Mesodermal cell (in vitro differentiated cells): ENCODE data around the gene ITGB3.

Experiments
- H3K27ac ChIP-seq: 2 replicates; pipeline ENCODE4 v1.7.0; 2013; ENCODE audit warnings: mild to moderate bottlenecking, low read depth, low read length, moderate library complexity; ENCODE audit not compliant: severe bottlenecking
- H3K36me3 ChIP-seq: 2 replicates; pipeline ENCODE4 v1.7.1; 2013; ENCODE audit warnings: mild to moderate bottlenecking, low read length, moderate library complexity; ENCODE audit not compliant: control insufficient read depth, insufficient read depth
- H3K4me1 ChIP-seq: one replicate; pipeline ENCODE4 v1.7.1; 2013; ENCODE audit warnings: mild to moderate bottlenecking, low read length; ENCODE audit not compliant: insufficient read depth, control insufficient read depth, poor library complexity, severe bottlenecking
- H3K4me3 ChIP-seq: 2 replicates; pipeline ENCODE4 v1.7.0; 2013; ENCODE audit warnings: low read length, control low read depth, mild to moderate bottlenecking; ENCODE audit not compliant: insufficient read depth, poor library complexity, severe bottlenecking; ENCODE audit errors: extremely low read depth
- H3K9me3 ChIP-seq: 2 replicates; pipeline ENCODE4 v1.7.1; 2013; ENCODE audit warnings: mild to moderate bottlenecking, low read length, moderate library complexity; ENCODE audit not compliant: control insufficient read depth
- WGBS, 2 experiments: methylation state at CpG; one replicate each; pipeline ENCODE4 v1.1.5; 2013; ENCODE audit warnings: missing lambda C conversion rate in 2 of 2; ENCODE audit not compliant: insufficient coverage in 2 of 2; 5-methylcytosine and 5-hydroxymethylcytosine counted together

ITGB3 gene

DNA sequence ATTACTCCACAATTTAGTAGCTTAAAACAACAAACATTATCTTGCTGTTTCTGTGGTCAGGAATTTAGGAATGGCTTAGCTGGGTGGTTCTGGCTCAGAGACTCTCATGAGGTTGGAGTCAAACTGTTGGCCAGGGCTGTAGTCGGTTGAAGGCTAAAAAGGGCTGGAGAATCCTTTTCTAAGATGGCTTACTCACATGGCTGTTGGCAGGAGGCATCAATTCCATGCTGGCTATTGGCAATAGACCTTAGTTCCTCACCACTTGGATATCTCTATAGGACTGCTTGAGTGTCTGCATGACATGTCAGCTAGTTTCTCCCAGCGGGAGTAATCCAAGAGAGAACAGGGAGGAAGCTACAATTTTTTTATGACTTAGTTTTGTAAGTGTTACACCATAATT lies 63.5 kb downstream of the ITGB3 start:
- peaks cover 12% of the 10 kb centered on the region for H3K9me3 ChIP-seq
- WGBS, 2 experiments, result 80 to 90% methylated on average over 1 of the region's 2 CpGs
- H3K4me1 ChIP-seq, result no peaks in the 10 kb centered on the region
- no peak overlapping the region for H3K27ac ChIP-seq
- no peaks in the 10 kb centered on the region for H3K36me3 ChIP-seq
- no peak overlapping the region for H3K4me3 ChIP-seq

DNA sequence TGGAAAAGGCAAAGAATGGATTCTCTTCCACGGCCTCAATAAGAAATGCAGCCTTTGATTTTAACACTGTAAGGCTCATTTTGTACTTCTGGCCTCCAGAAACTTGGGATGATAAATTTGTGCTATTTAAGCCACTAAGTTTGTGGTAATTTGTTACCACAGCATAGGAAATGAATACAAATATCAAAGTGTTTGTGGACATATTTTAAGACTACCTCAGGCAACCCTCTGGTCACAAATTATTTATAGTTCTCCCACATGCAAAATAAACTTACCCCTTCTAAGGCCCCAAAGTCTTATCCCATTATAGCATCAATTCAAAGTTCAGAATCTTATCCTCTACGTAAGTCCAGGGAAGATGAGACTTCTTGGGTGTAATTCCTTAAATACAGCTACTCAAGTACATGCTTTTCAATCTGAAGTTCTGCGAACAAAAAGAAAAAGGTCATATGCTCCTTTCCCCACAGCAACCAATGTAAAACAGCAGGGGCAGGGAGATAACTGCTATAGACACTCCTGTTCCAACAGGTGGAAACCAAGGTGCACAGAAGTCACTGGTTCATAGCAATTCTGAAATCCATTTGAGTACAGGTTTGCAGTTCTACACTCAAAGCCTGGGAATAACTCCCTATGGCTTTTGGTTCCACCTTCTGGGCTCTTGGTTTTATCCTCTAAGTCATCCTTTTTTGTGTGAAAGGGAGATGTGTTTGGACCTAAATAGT lies 64.7 kb downstream of the ITGB3 start:
- no peaks in the 10 kb centered on the region for H3K36me3 ChIP-seq
- peaks cover 12% of the 10 kb centered on the region for H3K9me3 ChIP-seq
- H3K4me1 ChIP-seq, result no peaks in the 10 kb centered on the region
- WGBS, 2 experiments, result 92 to 100% methylated on average over 2 to 3 of the region's 3 CpGs
- no peak overlapping the region for H3K4me3 ChIP-seq
- H3K27ac ChIP-seq, result no peak overlapping the region

DNA sequence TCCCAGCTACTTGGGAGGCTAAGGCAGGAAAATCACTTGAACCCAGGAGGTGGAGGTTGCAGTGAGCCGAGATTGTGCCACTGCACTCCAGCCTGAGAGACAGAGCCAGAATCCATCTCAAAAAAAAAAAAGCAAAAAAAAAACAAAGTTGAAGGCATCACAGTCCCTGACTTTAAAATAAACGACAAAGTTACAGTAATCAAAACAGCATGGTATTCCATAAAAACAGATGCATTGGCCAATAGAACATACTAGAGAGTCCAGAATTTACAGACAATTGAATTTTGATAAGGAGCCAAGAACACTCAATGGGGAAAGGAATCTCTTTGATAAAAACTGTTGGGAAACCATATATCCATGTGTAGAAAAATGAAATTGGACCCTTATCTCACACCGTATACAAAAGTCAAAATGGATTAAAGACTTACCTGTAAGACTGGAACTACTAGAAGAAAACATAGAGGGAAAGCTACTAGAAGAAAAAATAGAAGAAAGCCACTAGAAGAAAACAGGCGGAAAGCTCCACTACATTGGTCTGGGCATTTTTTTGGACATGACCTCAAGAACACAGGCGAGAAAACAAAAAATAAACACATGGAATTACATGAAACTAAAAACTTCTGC lies 67.4 kb downstream of the ITGB3 start:
- Histone ChIP-seq H3K27ac (no peak overlapping the region), H3K4me1 (no peaks in the 10 kb centered on the region), H3K36me3 (no peaks in the 10 kb centered on the region), H3K9me3 (peaks cover 12% of the 10 kb centered on the region), H3K4me3 (no peak overlapping the region)
- 74 to 100% methylated on average over 1 to 3 of the region's 5 CpGs for WGBS, 2 experiments

DNA sequence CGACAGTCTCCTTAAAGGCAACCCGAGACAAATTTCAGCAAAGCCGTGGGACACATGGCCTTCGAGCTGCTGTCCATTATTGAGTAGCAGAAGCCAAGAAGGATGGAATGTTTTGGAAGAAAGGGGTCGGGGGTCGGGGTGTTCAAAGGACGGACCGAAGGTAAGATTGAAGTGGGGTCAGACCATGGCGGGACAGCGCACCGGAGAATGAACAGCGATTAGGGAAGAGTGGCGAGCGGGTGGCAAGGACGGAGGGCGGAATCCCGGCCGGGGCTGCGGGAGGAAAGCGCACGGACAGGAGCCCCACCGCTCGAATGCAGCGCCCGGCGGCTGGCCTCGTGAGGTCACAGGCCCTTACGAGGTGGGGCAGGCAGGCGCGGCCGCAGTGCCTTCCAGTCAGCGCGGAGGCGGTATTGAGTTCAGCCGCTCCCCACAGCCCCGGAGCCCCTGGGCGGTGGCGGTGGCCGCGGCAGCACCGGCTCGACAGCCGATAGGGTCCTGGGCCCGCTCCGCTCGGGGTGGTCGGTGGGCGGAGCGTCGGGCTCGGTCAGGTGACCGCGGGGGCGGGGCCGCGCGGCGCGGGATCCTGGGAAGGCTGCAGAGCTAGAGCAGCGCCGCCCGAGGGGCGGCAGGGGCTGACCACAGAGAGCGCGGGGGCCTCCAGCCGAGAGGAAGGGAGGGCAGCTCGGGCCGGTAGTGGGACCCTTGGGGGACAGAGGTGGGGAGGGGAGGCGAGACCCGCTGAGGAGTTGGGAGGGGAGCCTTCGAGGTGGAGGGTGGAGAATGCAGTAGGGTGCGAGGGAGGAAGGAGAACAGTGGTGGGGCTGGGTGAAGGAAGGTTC lies 70.0 kb downstream of the ITGB3 start, which contains the start of gene EFCAB13:
TSS of gene EFCAB13 (plus strand) at position 574 of the 842 bp plus-strand sequence. CDS start 4,399 bp downstream, outside the sequence.
- no peaks in the 10 kb centered on the region for H3K4me1 ChIP-seq
- H3K36me3 ChIP-seq, result no peaks in the 10 kb centered on the region
- no peak within 1 kb of the TSS for H3K27ac ChIP-seq
- peaks cover 12% of the 10 kb centered on the region for H3K9me3 ChIP-seq
- peak within 1 kb of the TSS; percentile 35 for H3K4me3 ChIP-seq
- 8 to 10% methylated on average over 47 to 70 of the region's 72 CpGs for WGBS, 2 experiments

DNA sequence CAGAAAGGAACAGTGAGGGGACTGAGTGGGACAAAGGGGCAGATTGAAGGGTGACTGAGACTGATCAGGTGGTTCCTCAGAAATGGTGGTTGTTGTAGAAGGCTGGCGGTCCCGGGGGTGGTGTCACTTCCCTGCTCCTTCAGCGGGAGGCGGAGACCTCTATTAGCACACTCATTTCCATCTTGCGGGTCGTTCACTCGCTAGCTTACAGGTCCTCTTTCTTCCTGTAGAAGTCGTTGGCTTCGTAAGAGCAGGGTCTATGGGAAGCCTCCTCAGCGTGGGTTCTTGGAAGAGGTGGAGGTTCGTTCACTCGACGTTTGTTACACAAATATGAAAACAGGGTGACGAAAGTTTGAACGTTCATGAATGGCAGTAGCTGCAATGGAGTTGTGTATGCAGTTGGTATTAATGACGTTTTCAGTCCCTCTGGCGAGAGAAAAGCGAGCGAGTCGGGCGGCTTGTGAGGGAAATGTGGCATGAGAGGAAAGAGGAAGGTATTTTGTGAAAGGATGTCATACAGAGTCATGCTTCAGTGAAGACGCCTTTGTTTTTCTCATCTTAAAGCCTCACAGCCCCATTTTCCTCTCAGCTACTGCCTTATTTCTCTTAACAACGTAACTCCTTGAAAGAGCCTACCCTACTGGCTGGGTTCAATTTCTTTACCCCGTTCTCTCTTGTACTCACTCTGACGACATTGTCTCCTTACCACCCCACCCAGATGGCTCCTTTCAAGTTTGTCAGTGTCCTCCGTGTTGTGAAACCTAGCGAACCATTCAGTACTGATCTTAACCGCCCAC lies 70.8 kb downstream of the ITGB3 start:
- WGBS, 2 experiments, result 75 to 87% methylated on average over 22 to 24 of the region's 28 CpGs
- H3K27ac ChIP-seq, result no peak overlapping the region

DNA sequence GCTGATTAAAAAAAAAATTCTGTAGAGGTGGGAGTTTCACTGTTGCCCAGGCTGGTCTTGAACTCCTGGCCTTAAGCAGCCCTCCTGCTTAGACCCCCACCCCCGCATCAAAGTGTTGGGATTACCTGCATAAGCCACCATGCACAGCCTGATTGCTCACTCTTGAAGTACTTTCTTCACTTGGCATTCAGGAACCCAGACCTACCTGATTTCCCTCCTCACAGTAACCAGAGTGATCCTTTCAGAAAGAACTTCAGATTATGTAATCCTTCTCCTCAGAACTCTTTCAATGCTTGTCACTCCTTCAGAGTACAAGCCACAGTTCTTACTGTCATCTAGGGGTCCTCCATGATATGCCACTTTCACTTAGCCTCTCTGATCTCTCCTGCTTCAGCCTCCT lies 71.5 kb downstream of the ITGB3 start:
- no peak overlapping the region for H3K27ac ChIP-seq
- H3K4me1 ChIP-seq, result no peaks in the 10 kb centered on the region
- peaks cover 12% of the 10 kb centered on the region for H3K9me3 ChIP-seq
- H3K4me3 ChIP-seq, result no peak overlapping the region
- 93 to 100% methylated on average over 1 of the region's 1 CpG for WGBS, 2 experiments
- no peaks in the 10 kb centered on the region for H3K36me3 ChIP-seq

More for the DNA sequence above, 70.8 kb downstream of the ITGB3 start:
- H3K4me3 ChIP-seq, result peak overlapping the region; percentile 35
- H3K4me1 ChIP-seq, result no peaks in the 10 kb centered on the region
- no peaks in the 10 kb centered on the region for H3K36me3 ChIP-seq
- H3K9me3 ChIP-seq, result peaks cover 12% of the 10 kb centered on the region

DNA sequence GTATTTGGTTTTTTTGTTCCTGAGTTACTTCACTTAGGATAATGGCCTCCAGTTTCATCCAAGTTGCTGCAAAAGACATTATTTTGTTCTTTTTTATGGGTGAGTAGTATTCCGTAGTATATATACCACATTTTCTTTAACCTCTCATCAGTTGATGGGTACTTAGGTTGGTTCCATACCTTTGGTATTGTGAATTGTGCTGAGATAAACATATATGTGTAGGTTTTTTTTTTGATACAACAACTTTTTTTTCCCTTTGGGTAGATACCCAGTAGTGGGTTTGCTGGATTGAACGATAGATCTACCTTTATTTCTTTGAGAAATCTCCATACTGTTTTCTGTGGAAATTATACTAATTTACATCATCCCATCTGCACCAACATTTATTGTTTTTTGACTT lies 76.9 kb downstream of the ITGB3 start:
- WGBS, 2 experiments, result no CpG with 5 or more reads among the region's 2 CpGs
- Histone ChIP-seq H3K4me3 (no peak overlapping the region), H3K27ac (no peak overlapping the region), H3K36me3 (no peaks in the 10 kb centered on the region), H3K4me1 (no peaks in the 10 kb centered on the region), H3K9me3 (no peaks in the 10 kb centered on the region)

DNA sequence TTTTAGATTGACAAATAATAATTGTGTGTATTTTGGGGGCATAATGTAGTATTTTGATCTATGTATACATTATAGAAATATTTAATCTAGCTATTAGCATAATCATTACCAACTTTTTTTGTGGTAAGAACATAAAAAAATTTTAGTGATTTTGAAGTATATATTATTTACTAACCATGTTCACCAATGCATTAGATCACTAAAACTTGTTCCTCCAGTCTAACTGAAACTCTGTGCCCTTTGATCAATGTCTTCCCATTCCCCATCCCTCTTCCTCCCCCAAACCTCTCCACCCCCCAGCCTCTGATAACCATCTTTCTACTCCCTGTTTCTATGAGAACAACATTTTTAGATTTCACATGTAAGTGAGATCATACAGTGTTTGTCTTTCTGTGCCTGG lies 78.7 kb downstream of the ITGB3 start:
- Histone ChIP-seq H3K4me1 (no peaks in the 10 kb centered on the region), H3K27ac (no peak overlapping the region)

DNA sequence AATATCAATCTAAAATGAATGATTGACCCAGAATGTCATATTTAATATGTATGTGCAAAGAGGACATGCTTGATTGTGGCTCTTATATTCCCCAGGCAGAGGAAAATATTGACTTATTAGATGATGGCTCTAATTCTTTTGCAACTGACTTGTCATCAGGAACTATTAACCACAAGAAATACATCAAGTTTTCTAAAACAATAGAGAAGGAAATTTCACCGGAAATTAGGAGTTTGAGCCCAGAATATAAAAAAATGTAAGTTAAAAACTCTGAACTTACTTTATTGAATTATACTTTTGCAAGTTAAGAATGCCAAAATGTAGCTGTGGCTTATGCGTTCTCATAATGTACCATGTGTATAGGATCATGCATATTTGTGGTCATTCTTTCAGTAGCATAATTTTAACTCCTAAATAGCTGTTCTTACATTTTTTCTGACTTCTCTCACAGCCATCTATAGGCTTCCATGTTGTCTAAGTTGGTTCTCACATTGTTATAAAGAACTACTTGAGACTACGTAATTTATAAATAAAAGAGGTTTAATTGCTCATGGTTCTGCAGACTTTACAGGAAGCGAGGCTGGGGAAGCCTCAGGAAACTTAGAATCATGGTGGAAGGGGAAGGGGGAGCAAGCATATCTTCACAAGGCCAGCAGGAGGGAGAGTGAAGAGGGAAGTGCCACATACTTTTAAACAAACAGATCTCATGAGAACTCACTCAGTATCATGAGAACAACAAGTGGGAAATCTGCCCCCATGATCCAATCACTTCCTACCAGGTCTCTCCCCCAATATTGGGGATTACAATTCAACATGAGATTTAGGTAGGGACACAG lies 81.7 kb downstream of the ITGB3 start:
- no peaks in the 10 kb centered on the region for H3K36me3 ChIP-seq
- no peak overlapping the region for H3K4me3 ChIP-seq
- no peak overlapping the region for H3K27ac ChIP-seq
- no peaks in the 10 kb centered on the region for H3K4me1 ChIP-seq
- 86 to 100% methylated on average over 1 to 2 of the region's 4 CpGs for WGBS, 2 experiments
- H3K9me3 ChIP-seq, result no peaks in the 10 kb centered on the region

More for the DNA sequence above, 78.7 kb downstream of the ITGB3 start:
- no peak overlapping the region for H3K4me3 ChIP-seq
- H3K9me3 ChIP-seq, result no peaks in the 10 kb centered on the region
- no peaks in the 10 kb centered on the region for H3K36me3 ChIP-seq
